NCI-H748 (cell line): ENCODE measurements around the gene GATA2.

ENCODE experiments used
- DNase-seq: peaks from one replicate; lab custom pipeline; 2025; ENCODE audit not compliant: unreplicated experiment; lab: John Stamatoyannopoulos, UW

GATA2 gene

DNA sequence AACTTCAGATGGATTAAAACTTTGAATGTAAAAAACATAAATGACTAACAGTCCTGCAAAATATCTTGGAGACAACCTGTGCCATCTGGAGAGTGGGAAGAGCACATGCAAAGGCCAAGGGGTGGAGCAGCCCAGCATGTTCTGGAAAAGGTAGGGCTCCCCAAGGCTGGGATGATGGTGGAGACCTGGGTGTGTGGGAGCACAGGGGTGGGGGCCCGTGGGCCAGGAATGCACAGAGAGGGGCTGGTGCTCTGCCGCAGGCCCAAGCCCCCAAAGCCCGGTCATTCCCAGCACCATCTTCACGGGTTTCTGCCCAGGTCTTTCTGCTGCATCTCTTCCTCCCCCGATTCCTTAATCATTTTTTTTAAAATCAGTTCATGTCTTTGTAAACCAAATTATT lies 9.7 kb upstream of the GATA2 start:
- no peak for DNase-seq

DNA sequence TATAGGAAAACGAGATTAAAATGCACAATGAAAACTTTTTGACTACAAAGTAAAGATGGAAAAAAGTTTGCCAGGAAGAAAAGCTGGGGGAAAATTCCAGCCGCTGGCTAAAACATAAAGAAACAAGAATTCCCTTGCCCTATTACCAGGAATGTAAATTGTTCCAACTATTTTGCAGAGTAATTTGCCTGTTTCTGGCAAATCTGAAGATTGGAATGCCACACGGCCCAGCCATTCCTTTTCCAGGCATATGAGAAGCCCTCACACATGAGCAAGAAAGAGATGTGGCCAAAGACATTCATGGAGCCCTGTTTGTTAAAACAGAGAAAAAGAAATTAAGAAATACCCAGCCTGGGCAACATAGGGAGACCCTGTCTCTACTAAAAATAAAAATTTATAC lies 8.4 kb upstream of the GATA2 start:
- no peak for DNase-seq

DNA sequence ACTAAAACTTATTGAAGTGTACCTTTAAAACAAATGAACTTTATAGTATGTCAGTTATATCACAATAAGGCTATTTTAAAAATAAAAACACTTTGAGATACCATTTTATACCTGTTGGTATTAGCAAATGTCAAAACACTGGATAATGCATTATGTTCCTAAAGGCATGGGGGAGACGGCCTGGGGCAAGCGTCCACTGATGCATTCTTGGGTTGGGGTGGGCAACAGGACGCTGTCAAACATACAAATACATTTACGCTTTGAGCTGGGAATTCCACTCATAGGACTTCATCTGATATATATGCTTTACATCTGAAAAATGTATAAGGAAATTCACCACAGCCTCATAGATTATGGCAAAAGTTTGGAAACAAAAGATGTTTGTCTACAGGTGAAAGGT lies 7.6 kb upstream of the GATA2 start:
- DNase-seq, result no peak

DNA sequence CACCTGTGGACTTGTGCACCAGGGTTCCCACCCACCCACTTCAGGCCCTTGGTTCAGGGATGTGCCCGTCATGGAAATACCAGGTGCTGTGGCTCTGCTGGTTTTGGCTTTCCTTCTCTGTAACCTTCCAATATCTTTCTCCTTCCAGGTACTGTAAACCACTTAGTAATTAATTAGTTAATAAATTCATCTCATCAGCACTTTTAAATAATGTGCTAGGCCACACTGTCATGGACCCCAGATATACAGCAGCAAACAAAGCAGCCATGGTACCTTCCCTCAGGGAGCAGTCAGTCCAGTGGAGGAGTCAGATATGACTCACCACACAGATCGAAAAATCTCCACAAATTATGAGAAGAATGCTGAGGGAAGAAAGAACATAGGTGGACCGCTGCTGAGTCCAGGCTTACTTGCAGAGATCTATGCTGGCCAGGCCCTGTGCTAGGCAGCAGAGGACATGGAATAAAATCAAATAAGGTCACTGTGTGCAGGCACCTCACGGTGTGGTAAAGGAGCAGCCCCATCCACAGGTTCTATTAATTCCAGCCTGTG lies 6.8 kb upstream of the GATA2 start:
- no peak for DNase-seq

DNA sequence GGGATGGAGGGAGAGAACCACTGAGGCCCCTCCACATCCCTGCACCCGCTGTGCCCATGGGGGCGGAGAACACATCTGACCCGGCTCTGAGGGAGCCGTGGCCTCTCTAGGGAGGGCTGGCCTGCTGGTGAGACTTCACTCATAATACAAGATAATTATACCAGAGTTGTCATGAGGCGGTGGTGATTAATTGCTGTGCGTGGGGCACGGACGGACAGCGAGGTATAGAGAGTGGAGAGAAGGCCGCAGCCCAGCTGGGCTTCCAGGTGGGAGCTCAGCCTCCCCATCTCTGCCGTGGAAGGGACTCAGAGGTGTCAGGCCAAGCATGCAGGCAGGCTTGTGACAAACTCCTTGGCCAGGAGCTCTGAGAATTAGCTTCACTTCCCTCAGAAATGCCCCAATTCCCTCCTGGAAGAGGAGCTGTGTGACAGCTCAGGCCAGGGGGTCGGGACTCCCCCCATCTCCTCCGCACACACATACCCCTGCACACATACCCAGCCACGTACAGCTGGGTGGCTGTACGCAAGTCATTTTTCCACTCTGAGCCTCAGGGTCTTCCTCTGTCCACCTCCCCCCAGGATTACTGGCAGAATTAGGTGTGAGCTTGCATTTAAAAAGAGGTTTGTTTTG lies 6.0 kb upstream of the GATA2 start:
- no peak for DNase-seq

DNA sequence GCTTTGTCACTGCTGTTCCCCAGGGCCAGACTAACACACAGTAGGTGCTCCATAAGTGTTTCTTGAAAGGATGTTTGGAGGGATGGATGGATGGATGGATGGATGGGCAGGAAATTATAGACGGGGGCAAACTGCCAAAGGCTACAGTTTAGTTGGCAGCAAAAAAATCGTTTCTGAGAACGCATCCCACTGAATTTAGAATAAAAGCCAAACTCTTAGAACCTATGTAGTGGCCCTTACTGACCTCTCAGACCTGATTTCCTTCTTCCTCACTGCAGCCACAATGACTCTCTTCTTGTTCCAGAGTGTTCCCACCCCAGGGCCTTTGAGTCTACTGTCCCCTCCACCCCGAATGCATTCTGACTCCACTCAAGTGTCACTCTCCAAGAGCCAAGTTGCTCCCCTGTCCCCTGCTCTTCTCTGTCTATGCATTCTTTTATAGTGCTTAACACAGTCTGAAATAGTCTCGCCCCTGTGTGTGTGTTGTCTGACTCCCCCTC lies 5.2 kb upstream of the GATA2 start:
- no peak for DNase-seq

DNA sequence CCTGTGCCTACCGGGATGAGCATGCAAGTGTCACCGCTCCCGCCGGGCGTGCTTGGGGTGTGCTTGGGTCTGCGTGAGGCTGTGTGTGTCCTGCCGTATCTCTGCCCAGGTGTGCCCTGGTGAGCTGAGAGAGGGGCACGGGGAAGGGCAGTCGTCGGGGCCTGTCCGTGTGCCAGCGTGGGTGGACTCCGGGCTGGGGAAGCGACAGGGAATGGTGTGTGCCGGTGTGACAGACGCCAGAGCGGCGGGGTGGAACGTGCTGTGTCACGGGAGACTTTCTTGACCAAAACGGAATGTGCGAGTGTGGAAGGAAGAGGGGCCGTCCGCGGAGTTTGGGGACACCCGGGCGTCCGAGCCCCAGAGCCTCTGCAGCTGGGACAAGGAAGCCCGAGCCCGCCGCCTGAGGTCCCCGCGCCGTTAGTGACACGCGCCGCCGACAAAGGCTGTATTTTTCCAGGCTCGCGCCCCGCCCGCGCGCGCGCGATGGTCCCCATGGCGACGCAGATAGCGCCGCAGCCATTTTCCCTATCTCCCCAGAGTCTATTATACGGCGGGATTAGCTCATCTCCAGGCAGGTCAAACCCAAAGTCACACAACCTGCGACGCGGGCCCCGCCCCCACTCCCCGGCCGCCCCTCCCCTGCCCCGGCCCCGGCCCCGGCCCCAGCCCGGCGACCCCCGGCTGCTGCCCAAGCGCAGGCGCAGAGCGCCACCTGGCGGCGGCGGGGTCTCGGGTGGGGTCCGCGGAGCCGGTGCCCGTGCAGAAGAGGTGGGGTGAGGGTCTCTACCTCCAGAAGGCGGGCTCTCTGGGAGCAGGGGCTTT lies 4.5 kb upstream of the GATA2 start:
- DNase-seq, result peak; percentile 87

DNA sequence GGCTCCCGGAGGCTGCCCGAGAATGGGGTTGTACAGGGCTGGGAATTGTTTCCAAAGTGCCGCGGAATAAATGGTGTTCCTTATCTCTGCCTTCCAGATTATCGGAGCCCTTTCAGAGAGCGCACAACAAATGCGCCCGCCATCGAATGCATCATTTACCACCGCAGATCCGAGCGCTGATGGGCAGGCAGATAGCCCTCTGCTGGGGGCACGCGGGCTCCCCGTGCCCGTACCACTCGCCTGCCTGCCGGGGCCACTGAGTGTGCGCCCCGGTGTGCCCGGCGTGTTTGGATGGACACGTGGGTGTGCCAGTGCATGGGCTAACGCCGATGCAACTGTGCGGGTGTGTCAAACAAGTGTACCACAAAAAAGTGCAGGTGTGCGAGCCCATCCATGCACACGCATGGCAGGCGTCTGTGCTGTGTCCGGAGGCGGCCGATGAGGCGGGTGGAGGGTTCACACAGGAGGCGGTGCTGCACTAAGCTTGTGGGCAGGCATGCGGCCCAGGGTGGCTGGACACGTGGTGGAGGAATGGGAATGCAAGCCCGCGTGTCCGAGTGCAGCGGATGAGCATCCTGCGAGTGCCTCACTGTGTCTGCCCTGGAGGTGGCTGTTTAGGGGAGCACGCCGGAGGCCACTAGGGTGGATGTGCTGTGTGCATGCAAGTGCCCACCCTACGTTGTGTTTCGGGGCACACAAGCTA lies 3.8 kb upstream of the GATA2 start:
- no peak for DNase-seq

DNA sequence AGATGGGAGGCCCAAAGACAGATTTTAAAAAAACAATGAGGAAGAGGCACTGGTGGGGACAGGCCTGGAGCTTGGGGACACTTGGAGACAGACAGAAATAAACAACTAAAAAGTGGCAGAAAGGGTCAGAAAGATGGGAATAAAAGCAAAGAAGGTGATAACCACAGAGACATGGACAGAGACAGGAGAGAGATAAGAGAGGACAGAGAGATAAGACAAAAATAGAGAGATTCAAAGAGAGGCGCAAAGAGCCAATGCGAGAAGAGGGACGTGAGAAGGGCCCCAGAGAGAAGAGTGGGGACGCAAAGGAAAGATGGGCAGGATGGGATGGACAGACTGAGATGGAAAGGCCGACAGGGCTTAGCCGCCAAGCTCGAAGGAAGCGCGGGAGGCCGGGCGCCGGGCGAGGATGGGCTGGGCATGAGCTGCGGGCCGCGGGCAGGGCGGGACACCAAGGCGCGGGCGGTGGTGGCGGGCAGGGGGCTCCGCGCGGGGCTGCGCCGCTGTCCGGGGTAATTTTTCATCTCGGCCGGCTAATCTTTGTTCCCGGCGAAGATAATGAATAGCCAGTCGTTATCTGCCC lies 3.1 kb upstream of the GATA2 start:
- no peak for DNase-seq

DNA sequence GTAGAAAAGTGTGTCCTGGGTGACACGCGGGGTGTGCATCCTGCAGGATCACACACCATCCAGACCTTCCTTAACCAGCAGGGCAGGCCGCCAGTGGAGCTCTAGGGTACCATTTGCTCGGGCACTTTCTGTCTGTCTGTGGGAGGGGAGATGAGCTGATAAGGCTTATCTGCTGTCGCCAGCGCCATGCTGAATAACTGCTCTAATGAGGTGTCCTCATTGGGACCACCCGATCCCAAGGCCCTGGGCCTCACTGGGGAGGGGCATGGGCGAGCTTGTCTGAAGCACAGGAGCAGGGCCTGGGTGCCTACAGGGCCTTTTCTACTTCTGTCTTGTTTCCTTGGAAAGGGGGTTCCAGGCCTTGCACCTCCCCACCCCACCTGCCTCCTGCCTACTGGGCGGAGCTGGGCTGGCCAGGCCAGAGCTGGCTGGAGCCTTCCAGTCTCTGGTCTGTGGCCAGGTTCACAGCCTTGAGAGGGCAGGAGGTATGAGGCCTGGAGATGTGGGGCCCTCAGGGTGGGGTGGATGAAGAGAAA lies 2.5 kb upstream of the GATA2 start:
- no peak for DNase-seq

DNA sequence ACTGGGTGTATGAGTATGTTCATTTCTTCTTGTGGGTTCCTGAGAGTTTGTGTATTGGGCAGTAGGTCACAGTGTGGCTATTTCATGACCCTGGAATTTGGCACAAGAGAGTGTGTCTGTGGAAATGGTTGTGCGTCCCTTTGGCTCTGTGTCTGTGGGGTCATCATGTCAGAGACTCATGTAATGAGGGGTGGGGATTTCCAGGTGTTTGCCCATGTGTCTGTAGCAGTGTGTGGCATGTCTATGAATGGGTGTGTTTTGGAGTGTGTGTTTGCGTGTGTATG lies 1.3 kb upstream of the GATA2 start:
- DNase-seq, result no peak

DNA sequence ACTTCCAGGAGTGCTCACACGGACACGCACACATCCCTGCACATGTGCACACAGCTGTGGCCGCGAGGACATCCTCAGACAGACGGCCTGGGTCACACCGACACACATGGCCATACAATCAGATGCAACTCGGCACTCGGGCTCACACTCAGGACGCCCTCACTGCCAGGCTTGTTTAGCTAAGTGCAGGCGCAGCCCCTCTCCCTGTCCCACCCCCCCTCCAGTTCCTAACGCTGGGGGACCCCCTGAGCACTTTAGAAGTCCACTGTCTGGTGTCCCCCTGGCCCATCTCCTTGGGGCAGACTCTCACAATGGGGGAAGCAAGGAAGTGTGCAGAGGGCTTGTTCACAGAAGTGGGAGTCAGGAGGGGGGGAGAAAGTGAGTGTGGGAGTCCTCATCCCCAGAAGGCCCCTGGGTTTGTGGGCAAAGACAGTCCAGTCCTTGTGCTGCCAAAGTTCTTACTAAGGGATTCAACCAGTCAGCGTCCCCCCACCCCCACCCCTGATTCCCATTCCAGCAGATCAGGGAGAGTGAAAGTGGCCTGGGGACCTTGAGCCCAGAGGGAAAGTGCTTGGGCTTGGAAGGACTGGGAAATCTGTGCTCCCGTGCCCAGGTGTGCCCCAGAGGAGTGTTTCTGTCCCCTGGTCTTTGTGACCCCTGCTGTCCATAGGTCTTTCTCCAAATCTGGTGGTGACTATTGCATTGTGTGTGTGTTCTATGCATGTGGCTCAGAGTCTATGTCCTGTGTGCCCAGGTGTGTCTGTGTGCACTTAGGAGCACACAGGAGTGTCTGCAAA lies 767 bp upstream of the GATA2 start:
- no peak for DNase-seq

DNA sequence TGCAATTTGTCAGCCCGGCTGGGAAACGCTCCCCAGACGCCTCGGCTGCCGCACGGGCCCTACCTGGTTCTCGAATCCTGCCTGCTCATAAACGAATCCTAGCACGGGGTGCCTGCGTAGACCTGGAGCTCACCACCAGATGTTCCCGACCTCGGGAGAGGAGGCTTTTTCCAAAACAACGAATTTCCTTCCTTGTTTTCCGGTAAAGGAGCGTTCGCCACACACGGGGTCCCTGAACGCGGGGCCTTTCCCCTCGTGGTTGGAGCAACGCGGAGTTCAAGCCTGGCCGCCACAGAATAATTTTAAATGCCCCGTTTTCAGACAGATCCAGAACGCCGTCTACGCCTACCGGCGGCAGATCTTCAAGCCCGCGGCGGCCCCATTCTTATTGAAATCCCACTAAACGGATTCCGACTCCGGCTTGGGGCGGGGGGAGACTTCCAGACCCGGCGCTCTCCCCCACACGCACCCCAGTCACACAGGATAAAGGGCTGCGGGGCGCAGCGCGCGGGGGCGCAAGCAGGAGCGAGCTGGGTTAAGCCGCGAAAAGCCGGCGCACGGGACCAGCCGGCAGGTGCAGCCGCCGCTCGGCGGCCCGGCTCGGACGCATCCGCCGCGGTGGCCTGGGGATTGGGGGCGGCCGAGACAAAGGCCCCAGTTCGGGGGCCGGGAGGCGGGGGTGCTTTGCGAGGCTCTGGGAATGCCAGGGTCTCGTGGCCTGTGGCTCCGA lies 895 bp downstream of the GATA2 start:
- DNase-seq, result peak; percentile 51

DNA sequence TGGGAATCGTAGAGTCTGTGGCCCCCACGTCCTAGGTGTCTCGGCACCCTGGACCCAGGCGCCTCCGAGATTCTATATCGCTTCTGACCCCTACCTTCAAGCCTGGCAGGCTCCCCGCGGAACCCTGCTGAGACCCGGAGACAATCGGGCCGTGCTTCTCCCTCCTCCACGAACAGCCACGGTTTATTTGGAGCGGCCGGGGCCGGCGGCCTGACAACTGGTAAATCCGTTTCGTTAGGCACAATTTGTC lies 1.4 kb downstream of the GATA2 start:
- no peak for DNase-seq

DNA sequence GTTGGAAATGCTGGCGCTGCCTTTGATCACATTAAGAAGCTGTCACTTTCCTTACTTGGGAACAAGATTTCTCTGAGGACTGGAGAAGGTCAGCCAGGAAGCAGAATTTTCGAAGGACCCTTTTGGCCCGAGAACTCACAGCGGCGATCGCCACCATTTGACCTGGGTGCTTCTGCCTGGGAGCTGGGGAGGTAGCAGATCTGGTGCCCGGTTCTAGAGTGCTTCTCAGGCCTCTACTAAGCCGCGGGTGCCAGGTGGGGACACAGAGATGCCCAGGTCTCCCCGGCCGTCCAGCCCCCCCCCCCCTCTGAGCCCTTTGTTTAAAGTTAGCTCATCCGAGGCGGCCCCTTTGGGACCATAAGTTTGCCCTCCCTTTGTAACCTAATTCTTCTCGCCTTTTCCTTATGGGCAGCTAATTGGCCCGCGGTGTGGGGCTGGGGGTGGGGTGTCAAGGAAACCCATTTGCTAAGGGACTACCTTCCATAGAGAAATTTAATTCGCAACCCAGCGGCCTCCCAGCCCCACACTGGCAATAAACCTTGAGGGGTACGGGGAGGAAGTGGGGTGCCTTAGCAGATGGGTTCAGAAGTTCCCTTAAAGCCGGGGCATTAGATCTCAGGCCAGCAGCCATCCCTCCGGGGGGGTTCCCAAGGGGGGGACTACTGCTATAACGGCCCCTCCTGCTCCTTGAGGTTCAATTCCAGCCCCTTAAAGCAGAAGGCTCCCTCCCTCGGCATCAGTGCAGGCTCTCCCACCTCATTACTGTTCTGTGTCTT lies 1.9 kb downstream of the GATA2 start:
- DNase-seq, result no peak

DNA sequence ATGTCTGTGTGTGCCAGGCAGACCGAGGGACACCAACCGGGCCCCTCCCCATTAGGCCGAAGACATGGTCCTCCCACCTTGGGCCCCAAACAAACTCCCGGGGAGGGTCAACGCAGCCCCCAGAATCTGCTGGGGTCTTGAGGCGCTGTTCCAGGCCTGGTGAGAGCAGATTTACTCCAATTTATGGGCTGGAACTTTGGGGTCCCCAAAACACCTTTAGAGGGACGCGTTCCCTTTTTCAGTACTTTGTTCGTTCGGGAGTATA lies 2.4 kb downstream of the GATA2 start:
- DNase-seq, result no peak

DNA sequence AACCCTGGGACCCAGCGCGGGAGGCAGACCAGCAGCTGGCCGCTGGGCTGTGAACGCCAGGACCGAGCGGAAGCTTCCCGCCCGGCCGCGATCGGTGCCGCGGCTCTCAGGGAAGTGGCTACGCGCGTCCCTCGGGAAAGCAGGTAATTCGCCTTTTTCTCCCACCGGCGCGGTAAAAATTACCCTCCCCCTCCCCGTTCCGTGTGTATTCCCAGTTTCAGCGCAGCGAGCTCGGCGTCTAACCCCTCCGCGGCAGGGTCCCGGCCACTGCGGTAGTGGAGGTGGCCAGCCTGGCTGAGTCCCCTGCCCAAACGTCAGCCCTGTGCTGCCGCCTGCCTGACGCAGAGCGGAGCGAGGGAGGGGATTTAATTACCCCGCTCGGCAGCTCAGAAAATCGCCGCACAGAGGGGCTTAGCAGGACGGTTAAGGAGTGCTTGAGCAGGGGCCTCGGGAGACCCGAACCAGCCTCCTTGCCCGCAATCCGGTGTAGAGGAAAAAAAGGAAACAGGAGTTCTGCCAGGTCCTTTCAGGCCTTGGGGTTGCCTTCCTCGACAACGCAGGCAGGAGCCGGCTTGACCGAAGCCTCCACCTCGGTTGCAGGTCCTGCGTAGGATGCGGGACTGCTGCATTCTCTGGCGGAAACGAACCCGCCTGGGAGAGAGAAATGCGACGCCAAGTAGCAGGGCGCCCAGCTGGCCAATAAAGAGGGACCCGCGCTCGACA lies 2.9 kb downstream of the GATA2 start:
- DNase-seq, result peak; percentile 77

DNA sequence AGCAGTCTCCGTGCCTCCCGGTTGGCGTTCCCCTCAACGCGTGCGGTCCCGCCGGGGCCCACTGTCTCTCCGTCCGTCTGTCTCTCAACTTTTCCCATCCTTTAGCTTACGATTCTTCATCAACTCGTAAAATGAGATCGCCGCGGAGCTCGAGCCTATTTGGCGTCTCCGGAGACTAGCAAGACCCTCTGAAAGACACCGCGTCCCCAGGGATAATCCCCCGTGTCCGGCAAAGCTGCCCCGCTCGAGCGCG lies 3.4 kb downstream of the GATA2 start:
- no peak for DNase-seq

DNA sequence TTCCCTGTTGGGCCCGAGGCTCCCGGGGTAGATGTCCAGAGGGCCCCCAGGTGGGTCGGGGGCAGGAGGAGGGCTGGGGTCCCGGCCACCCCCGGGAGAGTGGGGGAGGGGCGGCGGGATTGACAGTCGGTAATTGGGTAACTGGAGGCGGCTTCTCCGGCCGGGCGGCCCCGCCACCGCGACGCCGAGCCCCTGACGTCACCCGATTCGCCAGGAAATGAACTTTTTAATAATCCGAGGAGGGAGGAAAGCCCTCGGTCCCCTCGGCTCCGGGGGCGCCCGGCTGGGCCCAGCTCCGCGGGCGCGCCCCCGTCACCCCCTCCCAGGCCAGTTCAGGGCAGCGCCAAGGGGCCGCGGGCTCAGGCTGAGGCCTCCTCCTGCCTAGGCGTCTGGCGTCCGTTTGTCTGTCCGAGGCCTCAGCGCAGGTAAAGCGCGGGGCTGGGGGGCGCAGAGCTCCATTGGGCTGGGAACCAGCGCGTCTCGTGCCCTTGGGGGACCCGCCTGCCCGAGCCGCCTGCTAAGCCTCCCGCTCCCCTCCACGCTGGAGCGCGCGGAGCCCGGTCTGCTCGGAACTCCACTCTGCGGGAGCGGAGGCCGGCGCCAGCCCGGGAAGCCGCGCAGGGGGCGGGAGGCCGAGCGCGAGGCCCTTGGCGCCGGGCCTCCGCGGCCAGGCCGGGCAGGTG lies 3.9 kb downstream of the GATA2 start:
- peak; percentile 60 for DNase-seq
